HepG2 (cell line): ENCODE data around the gene RNF13. TPM values are rescaled to one million over a fixed set of nuclear protein-coding genes. Genes with fewer than 3 reads are reported as not detected.
A peak's percentile ranks its signal among the peaks of the same experiment; 100 is the strongest.

Experiments
- DMAP1 ChIP-seq: IDR thresholded peaks from 2 replicates; pipeline ENCODE4 v1.6.1; 2016
- KLF15 ChIP-seq: sonication (generic); formaldehyde crosslinking; IDR thresholded peaks from 2 replicates; pipeline ENCODE4 v1.8.1; 2023; ENCODE audit warnings: borderline replicate concordance, mild to moderate bottlenecking, inconsistent platforms, missing genetic modification reagents, mixed read lengths
- NONO ChIP-seq, 2 experiments: fragments of 450-650 bp in 1 of 2; sonication (generic) in 1 of 2; formaldehyde crosslinking in 1 of 2; IDR thresholded peaks in 1 of 2; conservative IDR thresholded peaks in 1 of 2; 2 replicates each; pipeline versions ENCODE4 v1.6.1 to v1.8.0; 2017 to 2022; ENCODE audit warnings: mild to moderate bottlenecking in 1 of 2, missing genetic modification reagents in 1 of 2, moderate library complexity in 1 of 2
- PHF20 ChIP-seq: sonication (generic); formaldehyde crosslinking; IDR thresholded peaks from 2 replicates; pipeline ENCODE4 v1.5.0; 2020; ENCODE audit warnings: mild to moderate bottlenecking, missing genetic modification reagents
- SKI ChIP-seq: fragments of 450-650 bp; IDR thresholded peaks from one replicate; pipeline ENCODE4 v1.6.1; 2018; ENCODE audit warnings: mild to moderate bottlenecking; ENCODE audit not compliant: partially characterized antibody
- SP2 ChIP-seq: sonication (generic); formaldehyde crosslinking; IDR thresholded peaks from 2 replicates; pipeline ENCODE4 v1.5.1; 2020; ENCODE audit warnings: mild to moderate bottlenecking, missing genetic modification reagents
- YEATS4 ChIP-seq: sonication (generic); formaldehyde crosslinking; IDR thresholded peaks from 2 replicates; pipeline ENCODE4 v1.4.0; 2020; ENCODE audit warnings: missing genetic modification reagents, borderline replicate concordance
- ZBTB7A ChIP-seq: sonication (generic); formaldehyde crosslinking; IDR thresholded peaks from 2 replicates; pipeline ENCODE4 v1.8.0; 2022; ENCODE audit warnings: mild to moderate bottlenecking, missing genetic modification reagents
- ZNF558 ChIP-seq: sonication (generic); formaldehyde crosslinking; IDR thresholded peaks from 2 replicates; pipeline ENCODE4 v1.9.0; 2022; ENCODE audit warnings: mild to moderate bottlenecking, missing genetic modification reagents, borderline replicate concordance
- ZNF670 ChIP-seq: sonication (generic); formaldehyde crosslinking; IDR thresholded peaks from 2 replicates; pipeline ENCODE4 v1.8.0; 2022; ENCODE audit warnings: mild to moderate bottlenecking, missing genetic modification reagents, borderline replicate concordance
- ZNF747 ChIP-seq: sonication (generic); formaldehyde crosslinking; IDR thresholded peaks from 2 replicates; pipeline ENCODE4 v1.8.1; 2023; ENCODE audit warnings: missing genetic modification reagents, mild to moderate bottlenecking, borderline replicate concordance
- polyA plus RNA-seq, 8 experiments: library from polyadenylated mRNA; depleted of rRNA in 3 of 8; stranded (reverse) in 7 of 8; unstranded in 1 of 8; fragments of >200 nt; fragmentation: Illumina TruSeq in 4 of 8; extraction: Trizol in 4 of 8; gene quantifications; 2 replicates each; pipeline versions ENCODE4 v1.2.1 to v1.2.3, GENCODE V29; 2011 to 2016; ENCODE audit warnings: low read depth in 4 of 8, missing spikeins in 1 of 8, mixed read lengths in 1 of 8; ENCODE audit not compliant: insufficient read depth in 1 of 8
- total RNA-seq, 5 experiments: library from RNA; depleted of rRNA; stranded (reverse); fragments of >200 nt; fragmentation: Illumina TruSeq; extraction: Trizol; gene quantifications; 2 replicates each; pipeline ENCODE4 v1.2.3, GENCODE V29; 2016; ENCODE audit warnings: low read depth in 1 of 5
- TF ChIP-seq, protein P1 (sequence below): sonication (generic); formaldehyde crosslinking; IDR thresholded peaks from 2 replicates; pipeline ENCODE4 v1.5.1; 2020; ENCODE audit warnings: mild to moderate bottlenecking, missing genetic modification reagents, borderline replicate concordance
- TF ChIP-seq, protein P2 (sequence below): sonication (generic); formaldehyde crosslinking; IDR thresholded peaks from 2 replicates; pipeline ENCODE4 v1.5.0; 2020; ENCODE audit warnings: mild to moderate bottlenecking, missing genetic modification reagents, borderline replicate concordance
- TF ChIP-seq, protein P3 (sequence below): sonication (generic); formaldehyde crosslinking; IDR thresholded peaks from 2 replicates; pipeline ENCODE4 v1.4.0; 2020; ENCODE audit warnings: low read depth, missing genetic modification reagents

Gene RNF13
- total and polyA plus RNA-seq, 2 of the 13 experiments (the other 11 are each of a cell fraction or from before 2014, with no cell fraction given), result 39.8 to 46.0 TPM

DNA sequence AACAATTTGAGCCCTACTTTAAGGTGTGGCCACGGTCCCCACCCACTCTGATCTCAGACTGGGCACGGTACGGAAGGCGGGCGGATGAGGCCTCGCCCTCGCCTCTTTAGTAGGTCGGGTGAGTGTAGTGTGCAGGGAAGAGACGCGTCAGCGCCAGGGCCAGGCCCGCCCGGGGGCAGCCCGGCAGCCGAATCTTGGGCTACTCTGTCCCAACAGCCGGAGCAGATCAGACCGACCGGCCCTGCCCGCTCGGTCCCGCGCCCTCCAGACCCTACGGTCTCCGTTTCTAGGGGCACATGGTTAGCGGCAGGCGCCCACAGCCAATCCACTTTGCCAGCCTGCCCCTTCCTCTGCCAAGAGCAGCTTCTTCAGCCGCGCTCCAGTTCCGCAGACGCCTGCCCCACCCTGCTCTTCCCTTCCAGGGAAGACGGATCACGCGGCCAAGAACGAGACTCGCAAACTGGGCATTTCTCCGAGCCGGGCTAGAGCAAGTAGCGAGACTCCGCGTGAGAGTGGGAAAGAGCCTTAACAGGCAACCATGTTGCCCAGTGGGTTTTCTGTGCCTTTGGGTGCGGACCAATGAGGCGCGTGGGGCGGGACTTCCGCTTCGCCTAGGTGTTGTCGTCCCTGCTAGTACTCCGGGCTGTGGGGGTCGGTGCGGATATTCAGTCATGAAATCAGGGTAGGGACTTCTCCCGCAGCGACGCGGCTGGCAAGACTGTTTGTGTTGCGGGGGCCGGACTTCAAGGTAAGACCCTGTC is at the start of gene RNF13 (continued):
- TF ChIP-seq ZNF670 (0 out of 2 replicates have a peak, but pooled peaks have one; percentile 5), SP2 (CRISPR knock-in tag) (peak; percentile 97), YEATS4 (CRISPR knock-in tag) (peak; percentile 83), DMAP1 (CRISPR knock-in tag) (peak; percentile 93), SKI (peak; percentile 16), PHF20 (CRISPR knock-in tag) (peak; percentile 67), ZNF747 (peak; percentile 73; the same call in 1 of the 2 replicates), ZNF558 (peak; percentile 98), KLF15 (CRISPR knock-in tag) (no peak), NONO (IDR thresholded peaks at IDR 0.05) (no peak), NONO (CRISPR knock-in tag; conservative IDR thresholded peaks at IDR 0.05) (peak; percentile 90), ZBTB7A (CRISPR knock-in tag) (peak; percentile 86)
- TF ChIP-seq, protein P1, sequence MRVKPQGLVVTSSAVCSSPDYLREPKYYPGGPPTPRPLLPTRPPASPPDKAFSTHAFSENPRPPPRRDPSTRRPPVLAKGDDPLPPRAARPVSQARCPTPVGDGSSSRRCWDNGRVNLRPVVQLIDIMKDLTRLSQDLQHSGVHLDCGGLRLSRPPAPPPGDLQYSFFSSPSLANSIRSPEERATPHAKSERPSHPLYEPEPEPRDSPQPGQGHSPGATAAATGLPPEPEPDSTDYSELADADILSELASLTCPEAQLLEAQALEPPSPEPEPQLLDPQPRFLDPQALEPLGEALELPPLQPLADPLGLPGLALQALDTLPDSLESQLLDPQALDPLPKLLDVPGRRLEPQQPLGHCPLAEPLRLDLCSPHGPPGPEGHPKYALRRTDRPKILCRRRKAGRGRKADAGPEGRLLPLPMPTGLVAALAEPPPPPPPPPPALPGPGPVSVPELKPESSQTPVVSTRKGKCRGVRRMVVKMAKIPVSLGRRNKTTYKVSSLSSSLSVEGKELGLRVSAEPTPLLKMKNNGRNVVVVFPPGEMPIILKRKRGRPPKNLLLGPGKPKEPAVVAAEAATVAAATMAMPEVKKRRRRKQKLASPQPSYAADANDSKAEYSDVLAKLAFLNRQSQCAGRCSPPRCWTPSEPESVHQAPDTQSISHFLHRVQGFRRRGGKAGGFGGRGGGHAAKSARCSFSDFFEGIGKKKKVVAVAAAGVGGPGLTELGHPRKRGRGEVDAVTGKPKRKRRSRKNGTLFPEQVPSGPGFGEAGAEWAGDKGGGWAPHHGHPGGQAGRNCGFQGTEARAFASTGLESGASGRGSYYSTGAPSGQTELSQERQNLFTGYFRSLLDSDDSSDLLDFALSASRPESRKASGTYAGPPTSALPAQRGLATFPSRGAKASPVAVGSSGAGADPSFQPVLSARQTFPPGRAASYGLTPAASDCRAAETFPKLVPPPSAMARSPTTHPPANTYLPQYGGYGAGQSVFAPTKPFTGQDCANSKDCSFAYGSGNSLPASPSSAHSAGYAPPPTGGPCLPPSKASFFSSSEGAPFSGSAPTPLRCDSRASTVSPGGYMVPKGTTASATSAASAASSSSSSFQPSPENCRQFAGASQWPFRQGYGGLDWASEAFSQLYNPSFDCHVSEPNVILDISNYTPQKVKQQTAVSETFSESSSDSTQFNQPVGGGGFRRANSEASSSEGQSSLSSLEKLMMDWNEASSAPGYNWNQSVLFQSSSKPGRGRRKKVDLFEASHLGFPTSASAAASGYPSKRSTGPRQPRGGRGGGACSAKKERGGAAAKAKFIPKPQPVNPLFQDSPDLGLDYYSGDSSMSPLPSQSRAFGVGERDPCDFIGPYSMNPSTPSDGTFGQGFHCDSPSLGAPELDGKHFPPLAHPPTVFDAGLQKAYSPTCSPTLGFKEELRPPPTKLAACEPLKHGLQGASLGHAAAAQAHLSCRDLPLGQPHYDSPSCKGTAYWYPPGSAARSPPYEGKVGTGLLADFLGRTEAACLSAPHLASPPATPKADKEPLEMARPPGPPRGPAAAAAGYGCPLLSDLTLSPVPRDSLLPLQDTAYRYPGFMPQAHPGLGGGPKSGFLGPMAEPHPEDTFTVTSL, result peak; percentile 23; the same call in 1 of the 2 replicates
- TF ChIP-seq, protein P2, sequence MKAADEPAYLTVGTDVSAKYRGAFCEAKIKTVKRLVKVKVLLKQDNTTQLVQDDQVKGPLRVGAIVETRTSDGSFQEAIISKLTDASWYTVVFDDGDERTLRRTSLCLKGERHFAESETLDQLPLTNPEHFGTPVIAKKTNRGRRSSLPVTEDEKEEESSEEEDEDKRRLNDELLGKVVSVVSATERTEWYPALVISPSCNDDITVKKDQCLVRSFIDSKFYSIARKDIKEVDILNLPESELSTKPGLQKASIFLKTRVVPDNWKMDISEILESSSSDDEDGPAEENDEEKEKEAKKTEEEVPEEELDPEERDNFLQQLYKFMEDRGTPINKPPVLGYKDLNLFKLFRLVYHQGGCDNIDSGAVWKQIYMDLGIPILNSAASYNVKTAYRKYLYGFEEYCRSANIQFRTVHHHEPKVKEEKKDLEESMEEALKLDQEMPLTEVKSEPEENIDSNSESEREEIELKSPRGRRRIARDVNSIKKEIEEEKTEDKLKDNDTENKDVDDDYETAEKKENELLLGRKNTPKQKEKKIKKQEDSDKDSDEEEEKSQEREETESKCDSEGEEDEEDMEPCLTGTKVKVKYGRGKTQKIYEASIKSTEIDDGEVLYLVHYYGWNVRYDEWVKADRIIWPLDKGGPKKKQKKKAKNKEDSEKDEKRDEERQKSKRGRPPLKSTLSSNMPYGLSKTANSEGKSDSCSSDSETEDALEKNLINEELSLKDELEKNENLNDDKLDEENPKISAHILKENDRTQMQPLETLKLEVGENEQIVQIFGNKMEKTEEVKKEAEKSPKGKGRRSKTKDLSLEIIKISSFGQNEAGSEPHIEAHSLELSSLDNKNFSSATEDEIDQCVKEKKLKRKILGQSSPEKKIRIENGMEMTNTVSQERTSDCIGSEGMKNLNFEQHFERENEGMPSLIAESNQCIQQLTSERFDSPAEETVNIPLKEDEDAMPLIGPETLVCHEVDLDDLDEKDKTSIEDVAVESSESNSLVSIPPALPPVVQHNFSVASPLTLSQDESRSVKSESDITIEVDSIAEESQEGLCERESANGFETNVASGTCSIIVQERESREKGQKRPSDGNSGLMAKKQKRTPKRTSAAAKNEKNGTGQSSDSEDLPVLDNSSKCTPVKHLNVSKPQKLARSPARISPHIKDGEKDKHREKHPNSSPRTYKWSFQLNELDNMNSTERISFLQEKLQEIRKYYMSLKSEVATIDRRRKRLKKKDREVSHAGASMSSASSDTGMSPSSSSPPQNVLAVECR (CRISPR knock-in tag), result peak; percentile 72; the same call in 1 of the 2 replicates
- TF ChIP-seq, protein P3, sequence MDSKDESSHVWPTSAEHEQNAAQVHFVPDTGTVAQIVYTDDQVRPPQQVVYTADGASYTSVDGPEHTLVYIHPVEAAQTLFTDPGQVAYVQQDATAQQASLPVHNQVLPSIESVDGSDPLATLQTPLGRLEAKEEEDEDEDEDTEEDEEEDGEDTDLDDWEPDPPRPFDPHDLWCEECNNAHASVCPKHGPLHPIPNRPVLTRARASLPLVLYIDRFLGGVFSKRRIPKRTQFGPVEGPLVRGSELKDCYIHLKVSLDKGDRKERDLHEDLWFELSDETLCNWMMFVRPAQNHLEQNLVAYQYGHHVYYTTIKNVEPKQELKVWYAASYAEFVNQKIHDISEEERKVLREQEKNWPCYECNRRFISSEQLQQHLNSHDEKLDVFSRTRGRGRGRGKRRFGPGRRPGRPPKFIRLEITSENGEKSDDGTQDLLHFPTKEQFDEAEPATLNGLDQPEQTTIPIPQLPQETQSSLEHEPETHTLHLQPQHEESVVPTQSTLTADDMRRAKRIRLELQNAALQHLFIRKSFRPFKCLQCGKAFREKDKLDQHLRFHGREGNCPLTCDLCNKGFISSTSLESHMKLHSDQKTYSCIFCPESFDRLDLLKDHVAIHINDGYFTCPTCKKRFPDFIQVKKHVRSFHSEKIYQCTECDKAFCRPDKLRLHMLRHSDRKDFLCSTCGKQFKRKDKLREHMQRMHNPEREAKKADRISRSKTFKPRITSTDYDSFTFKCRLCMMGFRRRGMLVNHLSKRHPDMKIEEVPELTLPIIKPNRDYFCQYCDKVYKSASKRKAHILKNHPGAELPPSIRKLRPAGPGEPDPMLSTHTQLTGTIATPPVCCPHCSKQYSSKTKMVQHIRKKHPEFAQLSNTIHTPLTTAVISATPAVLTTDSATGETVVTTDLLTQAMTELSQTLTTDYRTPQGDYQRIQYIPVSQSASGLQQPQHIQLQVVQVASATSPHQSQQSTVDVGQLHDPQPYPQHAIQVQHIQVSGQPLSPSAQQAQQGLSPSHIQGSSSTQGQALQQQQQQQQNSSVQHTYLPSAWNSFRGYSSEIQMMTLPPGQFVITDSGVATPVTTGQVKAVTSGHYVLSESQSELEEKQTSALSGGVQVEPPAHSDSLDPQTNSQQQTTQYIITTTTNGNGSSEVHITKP, result peak; percentile 15; the same call in 1 of the 2 replicates
